H9 (cell line): ENCODE data around the gene NEGR1. TPM values are rescaled to one million over a fixed set of nuclear protein-coding genes. Genes with fewer than 3 reads are reported as not detected.

Experiments used
- DNase-seq: peaks from one replicate; pipeline ENCODE4 v3.0.0-alpha.2; 2017
- H2AFZ ChIP-seq: one replicate; pipeline ENCODE4 v1.6.1; 2013; ENCODE audit warnings: mild to moderate bottlenecking, low read length, control low read depth, moderate library complexity
- H2AK5ac ChIP-seq: 2 replicates; pipeline ENCODE4 v1.6.1; 2013; ENCODE audit warnings: low read length, control low read depth, mixed read lengths; ENCODE audit not compliant: insufficient read length
- H2BK120ac ChIP-seq: one replicate; pipeline ENCODE4 v1.6.1; 2013; ENCODE audit warnings: low read depth, mild to moderate bottlenecking, low read length, control low read depth, inconsistent platforms; ENCODE audit not compliant: poor library complexity, severe bottlenecking
- H2BK12ac ChIP-seq: 2 replicates; pipeline ENCODE4 v1.6.1; 2013; ENCODE audit warnings: low read length, control low read depth, mixed read lengths, low read depth; ENCODE audit not compliant: insufficient read length
- H2BK15ac ChIP-seq: 2 replicates; pipeline ENCODE4 v1.6.1; 2013; ENCODE audit warnings: low read depth, low read length, control low read depth
- H2BK20ac ChIP-seq: one replicate; pipeline ENCODE4 v1.6.1; 2013; ENCODE audit warnings: low read depth, mild to moderate bottlenecking, low read length, control low read depth, inconsistent platforms; ENCODE audit not compliant: poor library complexity, severe bottlenecking
- H2BK5ac ChIP-seq: 2 replicates; pipeline ENCODE4 v1.6.1; 2013; ENCODE audit warnings: low read length, control low read depth, mixed read lengths; ENCODE audit not compliant: insufficient read length
- H3K14ac ChIP-seq: 2 replicates; pipeline ENCODE4 v1.6.1; 2013; ENCODE audit warnings: low read length, control low read depth; ENCODE audit not compliant: insufficient read depth
- H3K18ac ChIP-seq: 2 replicates; pipeline ENCODE4 v1.6.1; 2013; ENCODE audit warnings: low read depth, mild to moderate bottlenecking, mixed read lengths, low read length, control low read depth; ENCODE audit not compliant: insufficient read length
- H3K23ac ChIP-seq: 2 replicates; pipeline ENCODE4 v1.6.1; 2013; ENCODE audit warnings: low read length, control low read depth, mixed read lengths, low read depth; ENCODE audit not compliant: insufficient read length
- H3K23me2 ChIP-seq: 2 replicates; pipeline ENCODE4 v1.6.1; 2013; ENCODE audit warnings: low read depth, mild to moderate bottlenecking, mixed read lengths, low read length, control low read depth; ENCODE audit not compliant: insufficient read length, poor library complexity, severe bottlenecking
- H3K27ac ChIP-seq: 2 replicates; pipeline ENCODE4 v1.5.1; 2013; ENCODE audit warnings: low read length, control low read depth, mixed read lengths, low read depth; ENCODE audit not compliant: insufficient read length
- H3K27me3 ChIP-seq: 2 replicates; pipeline ENCODE4 v1.6.1; 2013; ENCODE audit warnings: low read length, control low read depth, inconsistent platforms; ENCODE audit not compliant: insufficient read depth
- H3K4ac ChIP-seq: 2 replicates; pipeline ENCODE4 v1.6.1; 2013; ENCODE audit warnings: low read depth, mild to moderate bottlenecking, control low read depth, inconsistent platforms, low read length, moderate library complexity
- H3K4me1 ChIP-seq: 2 replicates; pipeline ENCODE4 v1.6.1; 2013; ENCODE audit warnings: low read length, control low read depth, inconsistent platforms; ENCODE audit not compliant: insufficient read depth
- H3K4me2 ChIP-seq: 2 replicates; pipeline ENCODE4 v1.6.1; 2013; ENCODE audit warnings: low read length, control low read depth, mixed read lengths; ENCODE audit not compliant: insufficient read length, insufficient read depth
- H3K56ac ChIP-seq: 2 replicates; pipeline ENCODE4 v1.6.1; 2013; ENCODE audit warnings: low read depth, mild to moderate bottlenecking, mixed read lengths, low read length, control low read depth; ENCODE audit not compliant: insufficient read length
- H3K79me1 ChIP-seq: 2 replicates; pipeline ENCODE4 v1.6.1; 2013; ENCODE audit warnings: low read depth, mild to moderate bottlenecking, moderate library complexity, low read length, control low read depth, inconsistent platforms; ENCODE audit not compliant: insufficient read depth, poor library complexity, severe bottlenecking
- H3K79me2 ChIP-seq: 2 replicates; pipeline ENCODE4 v1.6.1; 2013; ENCODE audit warnings: low read length, control low read depth, inconsistent platforms; ENCODE audit not compliant: insufficient read depth
- H3K9ac ChIP-seq: 2 replicates; pipeline ENCODE4 v1.6.1; 2013; ENCODE audit warnings: low read length, control low read depth, mixed read lengths; ENCODE audit not compliant: insufficient read length; ENCODE audit errors: extremely low read depth
- H3K9me3 ChIP-seq: one replicate; pipeline ENCODE4 v1.6.1; 2013; ENCODE audit warnings: low read depth, low read length, inconsistent platforms; ENCODE audit not compliant: control insufficient read depth
- H3T11ph ChIP-seq: one replicate; pipeline ENCODE4 v1.6.1; 2013; ENCODE audit warnings: mild to moderate bottlenecking, low read length, control low read depth, inconsistent platforms
- H4K20me1 ChIP-seq: one replicate; pipeline ENCODE4 v1.6.1; 2013; ENCODE audit not compliant: control insufficient read depth, insufficient read length, insufficient read depth
- H4K5ac ChIP-seq: 2 replicates; pipeline ENCODE4 v1.6.1; 2013; ENCODE audit warnings: low read depth, mild to moderate bottlenecking, mixed read lengths, low read length, control low read depth; ENCODE audit not compliant: insufficient read length
- H4K8ac ChIP-seq: replicated peaks from 2 replicates; pipeline ENCODE4 v1.6.1; 2013; ENCODE audit warnings: low read length, control low read depth, mixed read lengths, low read depth; ENCODE audit not compliant: insufficient read length
- H4K91ac ChIP-seq: 2 replicates; pipeline ENCODE4 v1.6.1; 2013; ENCODE audit warnings: low read depth, mild to moderate bottlenecking, moderate library complexity, mixed read lengths, low read length, control low read depth; ENCODE audit not compliant: insufficient read length
- H3K27ac Mint-ChIP-seq, 3 experiments: 2 replicates in 2 of 3; 3 replicates in 1 of 3; pipeline ENCODE4 v1.8.0; 2020 to 2021; ENCODE audit warnings: mixed read lengths in 3 of 3, mild to moderate bottlenecking in 1 of 3, moderate library complexity in 1 of 3
- H3K27me3 Mint-ChIP-seq: 2 replicates; pipeline ENCODE4 v1.8.0; 2021; ENCODE audit warnings: low read depth, mild to moderate bottlenecking, moderate library complexity, mixed read lengths
- H3K36me3 Mint-ChIP-seq, 3 experiments: 2 replicates in 2 of 3; 3 replicates in 1 of 3; pipeline ENCODE4 v1.8.0; 2020 to 2021; ENCODE audit warnings: low read depth in 3 of 3, mixed read lengths in 3 of 3; ENCODE audit not compliant: insufficient read depth in 1 of 3
- H3K4me1 Mint-ChIP-seq, 2 experiments: 2 replicates each; pipeline ENCODE4 v1.8.0; 2020; ENCODE audit warnings: mixed read lengths in 2 of 2
- H3K4me3 Mint-ChIP-seq, 2 experiments: 2 replicates in 1 of 2; 3 replicates in 1 of 2; pipeline ENCODE4 v1.8.0; 2020 to 2021; ENCODE audit warnings: mild to moderate bottlenecking in 2 of 2, mixed read lengths in 2 of 2, moderate library complexity in 1 of 2
- H3K9me3 Mint-ChIP-seq, 2 experiments: 2 replicates in 1 of 2; 3 replicates in 1 of 2; pipeline ENCODE4 v1.8.0; 2020; ENCODE audit warnings: mild to moderate bottlenecking in 2 of 2, mixed read lengths in 2 of 2, moderate library complexity in 1 of 2
- CTCF ChIP-seq: fragments of 200-600 bp; sonication (generic); conservative IDR thresholded peaks from 3 replicates; pipeline ENCODE4 v1.8.0; 2021; ENCODE audit warnings: antibody characterized with exemption, mild to moderate bottlenecking
- WGBS: extraction: QIAGEN DNeasy Blood & Tissue Kit; methylation state at CpG from one replicate; pipeline ENCODE4 v1.1.7; 2013; ENCODE audit warnings: missing lambda C conversion rate, low lambda C conversion rate, mixed read lengths; ENCODE audit not compliant: insufficient read length; ENCODE audit errors: extremely low coverage; 5-methylcytosine and 5-hydroxymethylcytosine counted together
- total RNA-seq: library from RNA; stranded (reverse); gene quantifications from 2 replicates; pipeline ENCODE4 v1.2.1, GENCODE V29; 2021

The NEGR1 gene
- total RNA-seq, 1 experiment from 2014 or later, result 0.13 TPM

- no peak overlapping the region for H3K14ac ChIP-seq
- no peaks in the 10 kb centered on the region for H4K20me1 ChIP-seq
- no peaks in the 10 kb centered on the region for H3K36me3 Mint-ChIP-seq
- peaks cover 8% of the 10 kb centered on the region in 2 experiments for H3K4me1 Mint-ChIP-seq
- no peaks in the 10 kb centered on the region for H3K23me2 ChIP-seq
- H4K91ac ChIP-seq, result no peak overlapping the region
- H3K79me2 ChIP-seq, result no peaks in the 10 kb centered on the region
- no peaks in the 10 kb centered on the region for H3K27me3 Mint-ChIP-seq
- H3K4ac ChIP-seq, result no peak overlapping the region
- no peak overlapping the region for H2BK5ac ChIP-seq
- no peak overlapping the region for H3K18ac ChIP-seq
- H3K9me3 ChIP-seq, result no peaks in the 10 kb centered on the region
- no peaks in the 10 kb centered on the region for H3K27me3 ChIP-seq
- no peak overlapping the region for H3K4me2 ChIP-seq
- no peaks in the 10 kb centered on the region; the same call in 1 of the 2 replicates for H3K4me1 ChIP-seq
- H3T11ph ChIP-seq, result no peak overlapping the region
- no peak overlapping the region for H2BK12ac ChIP-seq
- no peak overlapping the region for H2BK15ac ChIP-seq
- no peak overlapping the region for H3K27ac ChIP-seq
- no peak for DNase-seq
- H3K79me1 ChIP-seq, result no peaks in the 10 kb centered on the region
- no peak overlapping the region for H3K27ac Mint-ChIP-seq
- no peak overlapping the region for H3K9ac ChIP-seq
- no peak overlapping the region for H2BK120ac ChIP-seq
- no peak overlapping the region for H2BK20ac ChIP-seq
- no peak overlapping the region for H3K23ac ChIP-seq
- no peak overlapping the region for H4K8ac ChIP-seq
- H3K56ac ChIP-seq, result no peak overlapping the region
- H3K4me3 Mint-ChIP-seq, result no peak overlapping the region
- H2AFZ ChIP-seq, result no peak overlapping the region
- no peak overlapping the region for H4K5ac ChIP-seq
- H3K9me3 Mint-ChIP-seq, result no peaks in the 10 kb centered on the region
- TF ChIP-seq CTCF, result peak; percentile 52
- WGBS, result no CpG with 5 or more reads among the region's 3 CpGs
- H2AK5ac ChIP-seq, result no peak overlapping the region
Observed at GRCh38 chr1:71587961-71588360, 694.4 kb downstream of the NEGR1 start.
